Keratinocyte (primary cell): Measurements from ENCODE around the gene PARP3. TPM values are rescaled to one million over a fixed set of nuclear protein-coding genes. Genes with fewer than 3 reads are reported as not detected.

Experiments
- DNase-seq: peaks from one replicate; pipeline ENCODE4 v3.0.0-alpha.2; 2011; ENCODE audit warnings: low read depth, missing footprints, low spot score
- FAIRE-seq: peaks from 2 replicates; lab custom pipeline; 2011; peaks lifted over from hg19 to GRCh38; lab: Jason Lieb, UNC
- H2AFZ ChIP-seq: 2 replicates; pipeline ENCODE4 v1.6.0; 2012; ENCODE audit warnings: low read length, control low read depth, inconsistent platforms; ENCODE audit not compliant: control insufficient read depth
- H3K27ac ChIP-seq: 2 replicates; pipeline ENCODE4 v1.5.1; 2011; ENCODE audit warnings: low read length; ENCODE audit not compliant: control insufficient read depth, insufficient read depth
- H3K27me3 ChIP-seq: 3 replicates; pipeline ENCODE4 v1.6.0; 2011; ENCODE audit warnings: low read length; ENCODE audit not compliant: control insufficient read depth, insufficient read depth; ENCODE audit errors: extremely low read depth
- H3K36me3 ChIP-seq, 2 experiments: 2 replicates in 1 of 2; 3 replicates in 1 of 2; pipeline ENCODE4 v1.5.1; 2011; ENCODE audit warnings: low read length in 2 of 2, mild to moderate bottlenecking in 1 of 2; ENCODE audit not compliant: control insufficient read depth in 2 of 2, insufficient read depth in 2 of 2; ENCODE audit errors: extremely low read depth in 1 of 2
- H3K4me1 ChIP-seq: 3 replicates; pipeline ENCODE4 v1.5.1; 2011; ENCODE audit warnings: low read length; ENCODE audit not compliant: control insufficient read depth, insufficient read depth; ENCODE audit errors: extremely low read depth
- H3K4me2 ChIP-seq: 3 replicates; pipeline ENCODE4 v1.6.0; 2011; ENCODE audit warnings: low read depth, low read length; ENCODE audit not compliant: control insufficient read depth, insufficient read depth; ENCODE audit errors: extremely low read depth
- H3K4me3 ChIP-seq, 3 experiments: fragments of 200-600 bp in 1 of 3; sonication (generic) in 1 of 3; 2 replicates in 2 of 3; 3 replicates in 1 of 3; pipeline ENCODE4 v1.5.1; 2011 to 2016; ENCODE audit warnings: low read length in 3 of 3, mild to moderate bottlenecking in 3 of 3, control low read depth in 2 of 3, inconsistent platforms in 1 of 3, low read depth in 1 of 3, mixed read lengths in 1 of 3, mixed run types in 1 of 3, moderate library complexity in 1 of 3; ENCODE audit not compliant: control insufficient read depth in 2 of 3, insufficient read depth in 2 of 3; ENCODE audit errors: extremely low read depth in 1 of 3
- H3K79me2 ChIP-seq: 2 replicates; pipeline ENCODE4 v1.6.0; 2012; ENCODE audit warnings: low read length; ENCODE audit not compliant: control insufficient read depth, insufficient read depth
- H3K9ac ChIP-seq: 3 replicates; pipeline ENCODE4 v1.6.0; 2011; ENCODE audit warnings: low read length; ENCODE audit not compliant: control insufficient read depth, insufficient read depth; ENCODE audit errors: extremely low read depth
- H3K9me1 ChIP-seq: 3 replicates; pipeline ENCODE4 v1.6.0; 2011; ENCODE audit warnings: low read length; ENCODE audit not compliant: control insufficient read depth, insufficient read depth; ENCODE audit errors: extremely low read depth
- H3K9me3 ChIP-seq: 2 replicates; pipeline ENCODE4 v1.5.1; 2012; ENCODE audit warnings: low read depth, low read length; ENCODE audit not compliant: control insufficient read depth
- H4K20me1 ChIP-seq: 3 replicates; pipeline ENCODE4 v1.6.0; 2011; ENCODE audit warnings: low read length; ENCODE audit not compliant: control insufficient read depth, insufficient read depth; ENCODE audit errors: extremely low read depth
- CTCF ChIP-seq, 3 experiments: IDR thresholded peaks in 1 of 3; conservative IDR thresholded peaks in 1 of 3; optimal IDR thresholded peaks in 1 of 3; 2 replicates in 2 of 3; 3 replicates in 1 of 3; pipeline versions ENCODE3 to v1.5.1; 2011; ENCODE audit warnings: low read length in 3 of 3, mild to moderate bottlenecking in 3 of 3, moderate library complexity in 2 of 3, control low read depth in 1 of 3, inconsistent platforms in 1 of 3; ENCODE audit not compliant: insufficient read depth in 2 of 3; ENCODE audit errors: extremely low read depth in 1 of 3
- EZH2 ChIP-seq: IDR thresholded peaks from one replicate; pipeline ENCODE4 v1.6.1; 2012; ENCODE audit warnings: inconsistent platforms, mild to moderate bottlenecking, low read length, moderate library complexity
- dilution Hi-C: fragments of 300-500 bp; cut with MboI; formaldehyde crosslinking; loops from one replicate; pipeline ENCODE4 v1.7.0; 2020; ENCODE audit warnings: low sequenced_read_pairs; ENCODE audit not compliant: extremely low pct_ligation_motif_present
- polyA plus RNA-seq, 5 experiments: library from polyadenylated mRNA; depleted of rRNA in 3 of 5; stranded (reverse) in 3 of 5; stranded (forward) in 1 of 5; unstranded in 1 of 5; fragments of >200 nt; gene quantifications; 1 replicate in 1 of 5; 2 replicates in 3 of 5; 3 replicates in 1 of 5; pipeline versions ENCODE4 v1.2.1 to v1.2.3, GENCODE V29; 2011 to 2012; ENCODE audit warnings: missing spikeins in 2 of 5, low read depth in 1 of 5, low replicate concordance in 1 of 5

PARP3 gene
- polyA plus RNA-seq, 1 donor (not counting 4 experiments of a cell fraction or from before 2014, with no cell fraction given): 6.4 TPM

GRCh38 chr3:51904034-51904823 is 37.9 kb upstream of the PARP3 start:
- Histone ChIP-seq H2AFZ (no peak overlapping the region), H3K36me3 (no peaks in the 10 kb centered on the region), H4K20me1 (no peaks in the 10 kb centered on the region), H3K9me1 (no peaks in the 10 kb centered on the region), H3K27me3 (no peaks in the 10 kb centered on the region), H3K4me2 (no peak overlapping the region), H3K9ac (no peak overlapping the region), H3K79me2 (no peaks in the 10 kb centered on the region), H3K27ac (no peak overlapping the region), H3K4me1 (peaks cover 12% of the 10 kb centered on the region), H3K9me3 (peaks cover 8% of the 10 kb centered on the region), H3K4me3 (no peak overlapping the region)
- dilution Hi-C loops: no loop called here
- DNase-seq: no peak
- TF ChIP-seq EZH2 (no peak), CTCF (optimal IDR thresholded peaks at IDR 0.05 in 1 of 3, IDR thresholded peaks at IDR 0.05 in 1 of 3, conservative IDR thresholded peaks at IDR 0.05 in 1 of 3; ENCODE audit: extremely low read depth in 1 of 3, insufficient read depth in 2 of 3, low read length in 3 of 3) (no peak)
- no peak for FAIRE-seq

- no peak overlapping the region for H3K9ac ChIP-seq
- no peaks in the 10 kb centered on the region for H3K9me1 ChIP-seq
- no peak overlapping the region for H3K4me3 ChIP-seq
- dilution Hi-C loops: no loop called here
- DNase-seq (no peak), FAIRE-seq (peak; percentile 29)
- TF ChIP-seq EZH2 (no peak), CTCF (optimal IDR thresholded peaks at IDR 0.05 in 1 of 3, IDR thresholded peaks at IDR 0.05 in 1 of 3, conservative IDR thresholded peaks at IDR 0.05 in 1 of 3; ENCODE audit: extremely low read depth in 1 of 3, insufficient read depth in 2 of 3, low read length in 3 of 3) (no peak)
- H2AFZ ChIP-seq: no peak overlapping the region
- H3K4me1 ChIP-seq: peaks cover 9% of the 10 kb centered on the region
- H3K27ac ChIP-seq: no peak overlapping the region
- H3K9me3 ChIP-seq: peaks cover 4% of the 10 kb centered on the region
- no peaks in the 10 kb centered on the region for H3K27me3 ChIP-seq
- no peaks in the 10 kb centered on the region for H3K36me3 ChIP-seq
- H3K4me2 ChIP-seq: peak overlapping the region; percentile 25
- H3K79me2 ChIP-seq: no peaks in the 10 kb centered on the region
- no peaks in the 10 kb centered on the region for H4K20me1 ChIP-seq
These were observed 34.1 kb upstream of the PARP3 start for GRCh38 chr3:51908026-51908425.
